Neural cell (in vitro differentiated cells): Measurements from ENCODE around the gene PTGFR. TPM values are rescaled to one million over a fixed set of nuclear protein-coding genes. Genes with fewer than 3 reads are reported as not detected.

Experiments used
- H2AFZ ChIP-seq: fragments of 200-600, 300-800 bp; sonication (generic), shearing (Covaris generic); 2 replicates; pipeline ENCODE4 v1.6.0; 2014; ENCODE audit warnings: low read depth, mild to moderate bottlenecking, antibody characterized with exemption, low read length, moderate library complexity
- H3F3A ChIP-seq: fragments of 200-600 bp; shearing (Covaris generic); 2 replicates; pipeline ENCODE4 v1.6.1; 2016; ENCODE audit warnings: mild to moderate bottlenecking, moderate library complexity, mixed read lengths, antibody characterized with exemption, low read length; ENCODE audit not compliant: insufficient read depth, poor library complexity, severe bottlenecking
- H3K27ac ChIP-seq: fragments of 200-600, 300-800 bp; sonication (generic), shearing (Covaris generic); 2 replicates; pipeline ENCODE4 v1.5.1; 2014; ENCODE audit warnings: mild to moderate bottlenecking, low read length, moderate library complexity
- H3K27me3 ChIP-seq: fragments of 300-800, 200-600 bp; sonication (generic), shearing (Covaris generic); 2 replicates; pipeline ENCODE4 v1.6.0; 2014; ENCODE audit warnings: mild to moderate bottlenecking, low read depth, low read length, moderate library complexity; ENCODE audit not compliant: insufficient read depth
- H3K36me3 ChIP-seq: fragments of 300-800, 200-600 bp; sonication (generic), shearing (Covaris generic); 2 replicates; pipeline ENCODE4 v1.5.1; 2014; ENCODE audit warnings: mild to moderate bottlenecking, antibody characterized with exemption, low read length, moderate library complexity; ENCODE audit not compliant: insufficient read depth
- H3K4me2 ChIP-seq: fragments of 300-800, 200-600 bp; sonication (generic), shearing (Covaris generic); 2 replicates; pipeline ENCODE4 v1.6.0; 2014; ENCODE audit warnings: mild to moderate bottlenecking, low read length
- H3K4me3 ChIP-seq: fragments of 300-800, 200-600 bp; sonication (generic), shearing (Covaris generic); 2 replicates; pipeline ENCODE4 v1.5.1; 2014; ENCODE audit warnings: mild to moderate bottlenecking, low read length, moderate library complexity
- H3K79me2 ChIP-seq: fragments of 200-600 bp; shearing (Covaris generic); replicated peaks from 2 replicates; pipeline ENCODE4 v1.6.0; 2014; ENCODE audit warnings: mild to moderate bottlenecking, low read length, moderate library complexity; ENCODE audit not compliant: insufficient read depth
- H3K9ac ChIP-seq: fragments of 300-800, 200-600 bp; sonication (generic), shearing (Covaris generic); 2 replicates; pipeline ENCODE4 v1.6.1; 2016; ENCODE audit warnings: mild to moderate bottlenecking, low read length, mixed read lengths
- H3K9me2 ChIP-seq: fragments of 200-600 bp; shearing (Covaris generic); 2 replicates; pipeline ENCODE4 v1.6.1; 2016; ENCODE audit warnings: mild to moderate bottlenecking, low read length, mixed read lengths; ENCODE audit not compliant: insufficient read depth
- H3K9me3 ChIP-seq: fragments of 200-600, 300-800 bp; sonication (generic), shearing (Covaris generic); 2 replicates; pipeline ENCODE4 v1.6.1; 2016; ENCODE audit warnings: mild to moderate bottlenecking, mixed run types, low read length, moderate library complexity, mixed read lengths
- H4K20me1 ChIP-seq: fragments of 200-600 bp; shearing (Covaris generic); 2 replicates; pipeline ENCODE4 v1.6.1; 2016; ENCODE audit warnings: mild to moderate bottlenecking, mixed run types; ENCODE audit not compliant: insufficient read depth
- CTCF ChIP-seq: fragments of 450-650 bp; IDR thresholded peaks from 2 replicates; pipeline ENCODE4 v1.5.1; 2014; ENCODE audit warnings: antibody characterized with exemption, mild to moderate bottlenecking, moderate library complexity; ENCODE audit not compliant: poor library complexity, severe bottlenecking
- EP300 ChIP-seq: fragments of 450-650 bp; conservative IDR thresholded peaks from 2 replicates; pipeline ENCODE4 v1.6.1; 2014; ENCODE audit warnings: antibody characterized with exemption, mild to moderate bottlenecking, moderate library complexity; ENCODE audit not compliant: poor library complexity, severe bottlenecking
- EZH2 ChIP-seq: fragments of 200-600, 300-800 bp; shearing (Covaris generic), sonication (generic); IDR thresholded peaks from 2 replicates; pipeline ENCODE4 v1.6.1; 2014; ENCODE audit warnings: antibody characterized with exemption, low read length, borderline replicate concordance, mild to moderate bottlenecking; ENCODE audit not compliant: insufficient read depth, poor library complexity, severe bottlenecking
- MXI1 ChIP-seq: fragments of 450-650 bp; conservative IDR thresholded peaks from 2 replicates; pipeline ENCODE4 v1.6.1; 2014; ENCODE audit warnings: antibody characterized with exemption, mild to moderate bottlenecking; ENCODE audit not compliant: poor library complexity, severe bottlenecking
- POLR2AphosphoS5 ChIP-seq: IDR thresholded peaks from 2 replicates; pipeline ENCODE4 v1.6.1; 2012
- RAD21 ChIP-seq: fragments of 450-650 bp; conservative IDR thresholded peaks from 2 replicates; pipeline ENCODE4 v1.6.1; 2014; ENCODE audit warnings: antibody characterized with exemption, mild to moderate bottlenecking, moderate library complexity
- REST ChIP-seq: IDR thresholded peaks from 2 replicates; pipeline ENCODE4 v1.6.1; 2012; ENCODE audit warnings: borderline replicate concordance
- SMC3 ChIP-seq: fragments of 450-650 bp; conservative IDR thresholded peaks from 2 replicates; pipeline ENCODE4 v1.6.1; 2014; ENCODE audit warnings: antibody characterized with exemption, mild to moderate bottlenecking, moderate library complexity; ENCODE audit not compliant: poor library complexity
- TAF1 ChIP-seq: IDR thresholded peaks from 2 replicates; pipeline ENCODE4 v1.6.1; 2012; ENCODE audit warnings: low read depth
- polyA plus RNA-seq: library from polyadenylated mRNA; depleted of rRNA; stranded (reverse); fragments of >200 nt; gene quantifications from 2 replicates; pipeline ENCODE4 v1.2.3, GENCODE V29; 2014

The PTGFR gene
- polyA plus RNA-seq, 1 donor from 2014 or later: 0.54 TPM

GRCh38 chr1:78519446-78519845, 28.7 kb downstream of the PTGFR start:
- Histone ChIP-seq H3K4me3 (no peak overlapping the region), H3K36me3 (no peaks in the 10 kb centered on the region), H2AFZ (no peak overlapping the region), H4K20me1 (no peaks in the 10 kb centered on the region), H3K9me3 (no peaks in the 10 kb centered on the region), H3F3A (no peaks in the 10 kb centered on the region), H3K27ac (no peak overlapping the region), H3K27me3 (no peaks in the 10 kb centered on the region), H3K4me2 (no peak overlapping the region), H3K79me2 (no peaks in the 10 kb centered on the region), H3K9me2 (no peaks in the 10 kb centered on the region), H3K9ac (no peak overlapping the region)
- TF ChIP-seq SMC3: no peak
- TF ChIP-seq TAF1: no peak
- TF ChIP-seq RAD21: no peak
- TF ChIP-seq MXI1: no peak
- no peak for TF ChIP-seq CTCF
- TF ChIP-seq EP300: no peak
- no peak for TF ChIP-seq REST
- no peak for TF ChIP-seq EZH2
- TF ChIP-seq POLR2AphosphoS5: no peak

- no peak overlapping the region for H2AFZ ChIP-seq
- H3K9me2 ChIP-seq: no peaks in the 10 kb centered on the region
- no peak overlapping the region for H3K4me3 ChIP-seq
- no peaks in the 10 kb centered on the region for H3K9me3 ChIP-seq
- H4K20me1 ChIP-seq: no peaks in the 10 kb centered on the region
- H3K27me3 ChIP-seq: no peaks in the 10 kb centered on the region
- H3F3A ChIP-seq: no peaks in the 10 kb centered on the region
- H3K27ac ChIP-seq: no peak overlapping the region
- H3K36me3 ChIP-seq: no peaks in the 10 kb centered on the region
- TF ChIP-seq CTCF (no peak), SMC3 (no peak), EZH2 (no peak), EP300 (no peak), MXI1 (no peak), POLR2AphosphoS5 (no peak), REST (no peak), RAD21 (no peak), TAF1 (no peak)
- H3K79me2 ChIP-seq: no peaks in the 10 kb centered on the region
- no peak overlapping the region for H3K4me2 ChIP-seq
- no peak overlapping the region for H3K9ac ChIP-seq
These were observed 29.4 kb downstream of the PTGFR start for GRCh38 chr1:78520216-78520615.
